ENCODE measurements around the gene OBSCN. TPM values are rescaled to one million over a fixed set of nuclear protein-coding genes. Genes with fewer than 3 reads are reported as not detected.

OBSCN gene
- total and polyA plus RNA-seq, 2 of the 4 experiments (the other 2 are of a cell fraction) = 4.1 to 9.5 TPM

GRCh38 chr1:228198977-228199590, 8.8 kb upstream of the OBSCN start:
- Histone ChIP-seq H3K9me1 (ENCODE audit: insufficient read depth, low read length) (no peaks in the 10 kb centered on the region; the same call in 1 of the 2 replicates), H3K79me1 (ENCODE audit: low read depth in 1 of 2, low read length in 2 of 2) (no peaks in the 10 kb centered on the region), H2AK9ac (replicated peaks; ENCODE audit: low read depth, low read length, poor library complexity) (no peak overlapping the region), H4K20me1 (ENCODE audit: insufficient read depth, low read length) (no peaks in the 10 kb centered on the region), H3K23ac (ENCODE audit: low read depth, low read length) (no peak overlapping the region), H4K8ac (ENCODE audit: low read depth in 2 of 2, low read length in 2 of 2) (no peak overlapping the region), H3K9ac (ENCODE audit: low read depth, low read length) (no peak overlapping the region), H3K4ac (ENCODE audit: low read depth, low read length) (no peak overlapping the region), H3K14ac (replicated peaks; ENCODE audit: low read depth, low read length) (no peak overlapping the region), H3K18ac (ENCODE audit: low read depth, low read length) (no peak overlapping the region), H3K9me3 (ENCODE audit: control insufficient read depth, insufficient read depth, low read length) (peaks cover 16% of the 10 kb centered on the region), H2AK5ac (ENCODE audit: low read depth, low read length) (no peak overlapping the region), H3K4me3 (ENCODE audit: insufficient read depth, low read depth, low read length) (no peak overlapping the region), H3K27ac (ENCODE audit: insufficient read depth, low read length) (no peak overlapping the region), H4K5ac (ENCODE audit: low read depth, low read length) (no peak overlapping the region), H3K27me3 (ENCODE audit: control insufficient read depth, insufficient read depth, low read length) (no peaks in the 10 kb centered on the region), H3K4me2 (ENCODE audit: low read depth, low read length) (no peak overlapping the region), H2BK20ac (ENCODE audit: low read depth, low read length) (no peak overlapping the region), H3K56ac (ENCODE audit: extremely low read depth, insufficient read depth, low read length) (no peak overlapping the region), H3K4me1 (ENCODE audit: control insufficient read depth, insufficient read depth, low read length) (no peaks in the 10 kb centered on the region), H2BK15ac (ENCODE audit: low read depth, low read length) (no peak overlapping the region), H2BK5ac (ENCODE audit: low read depth, low read length, poor library complexity, severe bottlenecking) (no peak overlapping the region), H2BK120ac (ENCODE audit: low read depth, low read length) (no peak overlapping the region), H3K36me3 (ENCODE audit: control insufficient read depth, insufficient read depth, low read length) (no peaks in the 10 kb centered on the region), H4K91ac (ENCODE audit: insufficient read depth, low read depth, low read length) (no peak overlapping the region), H2AFZ (replicated peaks; ENCODE audit: low read length, poor library complexity) (no peak overlapping the region)
- dilution Hi-C loops (cut with HindIII; ENCODE audit: low sequenced_read_pairs, unreplicated experiment) (no loop called here), intact Hi-C loops (cut with micrococcal nuclease) (no loop called here), in situ Hi-C loops (cut with MboI; ENCODE audit: low sequenced_read_pairs) (no loop called here)
- ChIA-PET CTCF (no interaction called here), POLR2A (ENCODE audit: unreplicated experiment) (no interaction called here)
- no peak for TF ChIP-seq MXI1 (IDR thresholded peaks at IDR 0.05; ENCODE audit: borderline replicate concordance, low read depth, low read length)
- TF ChIP-seq, protein P1, sequence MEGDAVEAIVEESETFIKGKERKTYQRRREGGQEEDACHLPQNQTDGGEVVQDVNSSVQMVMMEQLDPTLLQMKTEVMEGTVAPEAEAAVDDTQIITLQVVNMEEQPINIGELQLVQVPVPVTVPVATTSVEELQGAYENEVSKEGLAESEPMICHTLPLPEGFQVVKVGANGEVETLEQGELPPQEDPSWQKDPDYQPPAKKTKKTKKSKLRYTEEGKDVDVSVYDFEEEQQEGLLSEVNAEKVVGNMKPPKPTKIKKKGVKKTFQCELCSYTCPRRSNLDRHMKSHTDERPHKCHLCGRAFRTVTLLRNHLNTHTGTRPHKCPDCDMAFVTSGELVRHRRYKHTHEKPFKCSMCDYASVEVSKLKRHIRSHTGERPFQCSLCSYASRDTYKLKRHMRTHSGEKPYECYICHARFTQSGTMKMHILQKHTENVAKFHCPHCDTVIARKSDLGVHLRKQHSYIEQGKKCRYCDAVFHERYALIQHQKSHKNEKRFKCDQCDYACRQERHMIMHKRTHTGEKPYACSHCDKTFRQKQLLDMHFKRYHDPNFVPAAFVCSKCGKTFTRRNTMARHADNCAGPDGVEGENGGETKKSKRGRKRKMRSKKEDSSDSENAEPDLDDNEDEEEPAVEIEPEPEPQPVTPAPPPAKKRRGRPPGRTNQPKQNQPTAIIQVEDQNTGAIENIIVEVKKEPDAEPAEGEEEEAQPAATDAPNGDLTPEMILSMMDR (conservative IDR thresholded peaks at IDR 0.05; ENCODE audit: low read depth, low read length) = no peak
- no peak for TF ChIP-seq MAZ (IDR thresholded peaks at IDR 0.05; ENCODE audit: borderline replicate concordance, low read depth, low read length)
- TF ChIP-seq MAFK (IDR thresholded peaks at IDR 0.05; ENCODE audit: low read depth, low read length) = no peak
- TF ChIP-seq BHLHE40 (IDR thresholded peaks at IDR 0.05; ENCODE audit: low read depth, low read length) = no peak
- no peak for TF ChIP-seq SMC3 (IDR thresholded peaks at IDR 0.05; ENCODE audit: low read depth, low read length)
- no peak for TF ChIP-seq RAD21 (IDR thresholded peaks at IDR 0.05; ENCODE audit: low read length)
- TF ChIP-seq CEBPB (IDR thresholded peaks at IDR 0.05; ENCODE audit: low read depth, low read length) = no peak
- TF ChIP-seq POLR2A (IDR thresholded peaks at IDR 0.05; ENCODE audit: low read depth, low read length) = no peak
- TF ChIP-seq RCOR1 (IDR thresholded peaks at IDR 0.05; ENCODE audit: insufficient replicate concordance, low read length) = no peak
- no peak for TF ChIP-seq RFX5 (IDR thresholded peaks at IDR 0.05; ENCODE audit: low read depth, low read length)
- no peak for TF ChIP-seq CHD1 (IDR thresholded peaks at IDR 0.05; ENCODE audit: low read depth, low read length)
- TF ChIP-seq, protein P2, sequence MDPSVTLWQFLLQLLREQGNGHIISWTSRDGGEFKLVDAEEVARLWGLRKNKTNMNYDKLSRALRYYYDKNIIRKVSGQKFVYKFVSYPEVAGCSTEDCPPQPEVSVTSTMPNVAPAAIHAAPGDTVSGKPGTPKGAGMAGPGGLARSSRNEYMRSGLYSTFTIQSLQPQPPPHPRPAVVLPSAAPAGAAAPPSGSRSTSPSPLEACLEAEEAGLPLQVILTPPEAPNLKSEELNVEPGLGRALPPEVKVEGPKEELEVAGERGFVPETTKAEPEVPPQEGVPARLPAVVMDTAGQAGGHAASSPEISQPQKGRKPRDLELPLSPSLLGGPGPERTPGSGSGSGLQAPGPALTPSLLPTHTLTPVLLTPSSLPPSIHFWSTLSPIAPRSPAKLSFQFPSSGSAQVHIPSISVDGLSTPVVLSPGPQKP (IDR thresholded peaks at IDR 0.05; ENCODE audit: borderline replicate concordance, low read depth, low read length) = no peak
- TF ChIP-seq FOS (IDR thresholded peaks at IDR 0.05; ENCODE audit: low read depth, low read length) = no peak
- TF ChIP-seq, protein P3, sequence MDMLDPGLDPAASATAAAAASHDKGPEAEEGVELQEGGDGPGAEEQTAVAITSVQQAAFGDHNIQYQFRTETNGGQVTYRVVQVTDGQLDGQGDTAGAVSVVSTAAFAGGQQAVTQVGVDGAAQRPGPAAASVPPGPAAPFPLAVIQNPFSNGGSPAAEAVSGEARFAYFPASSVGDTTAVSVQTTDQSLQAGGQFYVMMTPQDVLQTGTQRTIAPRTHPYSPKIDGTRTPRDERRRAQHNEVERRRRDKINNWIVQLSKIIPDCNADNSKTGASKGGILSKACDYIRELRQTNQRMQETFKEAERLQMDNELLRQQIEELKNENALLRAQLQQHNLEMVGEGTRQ (IDR thresholded peaks at IDR 0.05; ENCODE audit: low read depth, low read length) = no peak
- TF ChIP-seq NFE2L2 (IDR thresholded peaks at IDR 0.05; ENCODE audit: low read depth, low read length) = no peak
- WGBS, 2 experiments (ENCODE audit: extremely low coverage in 2 of 2, insufficient read length in 1 of 2) = no CpG with 5 or more reads among the region's 2 CpGs
- ATAC-seq (ENCODE audit: low read depth) = no peak
- peak; percentile 20 for DNase-seq
- no TSS peak for BruUV-seq (replicated peaks)
